Measurements from ENCODE around the gene RBFOX1.

- TF ChIP-seq CTCF (IDR thresholded peaks at IDR 0.05) (no peak), ZFX (IDR thresholded peaks at IDR 0.05; ENCODE audit: borderline replicate concordance) (no peak)
Measured at GRCh38 chr16:7703672-7704071, 371.0 kb downstream of the RBFOX1 start.
